GM19324 (cell line): ENCODE data around the gene PRPF19.

Source experiments
- ATAC-seq: cut with Tn5 transposase; IDR thresholded peaks from one replicate; pipeline ENCODE4 v1.9.1; 2021; ENCODE audit warnings: mild to moderate bottlenecking, moderate library complexity; ENCODE audit not compliant: unreplicated experiment, low FRiP score

PRPF19 gene

GRCh38 chr11:60938500-60938899 lies 32.1 kb upstream of the PRPF19 start:
- ATAC-seq = no peak

GRCh38 chr11:60937811-60938210 lies 31.4 kb upstream of the PRPF19 start:
- ATAC-seq = no peak

GRCh38 chr11:60937144-60937527 lies 30.8 kb upstream of the PRPF19 start:
- no peak for ATAC-seq

GRCh38 chr11:60936467-60937143 lies 30.2 kb upstream of the PRPF19 start:
- no peak for ATAC-seq

GRCh38 chr11:60935676-60936442 lies 29.5 kb upstream of the PRPF19 start:
- no peak for ATAC-seq

- ATAC-seq = no peak
Measured at GRCh38 chr11:60934790-60935605, 28.6 kb upstream of the PRPF19 start.

GRCh38 chr11:60934124-60934789 lies 27.9 kb upstream of the PRPF19 start:
- no peak for ATAC-seq

- no peak for ATAC-seq
Measured at GRCh38 chr11:60933416-60934123, 27.2 kb upstream of the PRPF19 start.

GRCh38 chr11:60932605-60933356 lies 26.4 kb upstream of the PRPF19 start:
- ATAC-seq = no peak

GRCh38 chr11:60931917-60932316 lies 25.5 kb upstream of the PRPF19 start:
- ATAC-seq = no peak

- no peak for ATAC-seq
Measured at GRCh38 chr11:60930394-60930793, 24.0 kb upstream of the PRPF19 start.

- ATAC-seq = no peak
Measured at GRCh38 chr11:60929764-60930163, 23.4 kb upstream of the PRPF19 start.

GRCh38 chr11:60928563-60929001 lies 22.2 kb upstream of the PRPF19 start:
- no peak for ATAC-seq

- no peak for ATAC-seq
Measured at GRCh38 chr11:60927600-60927999, 21.2 kb upstream of the PRPF19 start.

- no peak for ATAC-seq
Measured at GRCh38 chr11:60927061-60927592, 20.7 kb upstream of the PRPF19 start.

- ATAC-seq = no peak
Measured at GRCh38 chr11:60926500-60926899, 20.1 kb upstream of the PRPF19 start.

- ATAC-seq = no peak
Measured at GRCh38 chr11:60925868-60926267, 19.5 kb upstream of the PRPF19 start.

GRCh38 chr11:60924906-60925853 lies 18.8 kb upstream of the PRPF19 start:
- no peak for ATAC-seq
